Stimulated activated CD4-positive, alpha-beta T cell treated with anti-CD3 and anti-CD28 coated beads, TNF-alpha, amount 100 ng/mL, for 24 hours (primary cell): ENCODE results near the gene GSTT2B.
"Not testable (repeated sequence)": the region's sequence is repeated elsewhere in the genome, so short reads cannot be mapped to it uniquely, and the experiment has no call there.

ENCODE experiments used
- DNase-seq, 3 experiments: peaks; one replicate each; pipeline ENCODE4 v3.0.0-alpha.2; 2020; ENCODE audit warnings: low read depth in 3 of 3

The GSTT2B gene, protein sequence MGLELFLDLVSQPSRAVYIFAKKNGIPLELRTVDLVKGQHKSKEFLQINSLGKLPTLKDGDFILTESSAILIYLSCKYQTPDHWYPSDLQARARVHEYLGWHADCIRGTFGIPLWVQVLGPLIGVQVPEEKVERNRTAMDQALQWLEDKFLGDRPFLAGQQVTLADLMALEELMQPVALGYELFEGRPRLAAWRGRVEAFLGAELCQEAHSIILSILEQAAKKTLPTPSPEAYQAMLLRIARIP

DNA sequence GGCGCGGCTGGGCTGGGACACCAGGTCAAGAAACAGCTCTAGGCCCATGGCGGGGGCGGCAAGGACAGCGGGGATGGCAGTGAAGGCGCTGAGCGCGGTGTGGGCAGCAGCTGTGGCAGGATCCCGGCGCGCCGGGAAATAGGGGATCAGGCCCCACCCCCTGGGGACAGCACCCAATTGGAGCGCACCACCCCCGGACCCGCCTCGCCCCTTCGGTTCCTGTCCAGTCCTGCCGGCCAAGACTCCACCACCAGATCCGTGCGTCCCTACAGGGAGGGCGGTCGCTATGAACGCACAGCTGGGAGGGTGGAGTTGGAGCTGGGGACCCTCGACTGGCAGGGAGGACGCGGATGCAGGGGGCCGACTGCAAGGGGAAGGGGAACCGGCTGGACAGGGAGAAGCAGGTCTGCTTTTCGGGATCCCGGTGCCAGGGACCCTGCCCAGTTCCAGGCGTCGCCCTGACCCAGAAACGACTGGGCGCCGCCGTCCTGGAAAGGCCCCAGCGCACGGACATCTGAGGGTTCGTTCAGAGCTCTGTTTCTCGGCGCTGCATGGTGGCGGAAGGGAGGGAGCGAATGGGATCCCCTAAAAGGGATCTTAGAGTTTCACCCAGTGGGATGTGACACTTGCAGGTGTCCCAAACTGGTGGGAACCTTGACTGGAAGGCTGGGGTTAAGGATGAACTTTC is at the start of gene GSTT2B:
TSS of gene GSTT2B (minus strand) at position 112 of the 688 bp plus-strand sequence. CDS start at position 48, 64 bp downstream.
- DNase-seq, result not testable (repeated sequence)

DNA sequence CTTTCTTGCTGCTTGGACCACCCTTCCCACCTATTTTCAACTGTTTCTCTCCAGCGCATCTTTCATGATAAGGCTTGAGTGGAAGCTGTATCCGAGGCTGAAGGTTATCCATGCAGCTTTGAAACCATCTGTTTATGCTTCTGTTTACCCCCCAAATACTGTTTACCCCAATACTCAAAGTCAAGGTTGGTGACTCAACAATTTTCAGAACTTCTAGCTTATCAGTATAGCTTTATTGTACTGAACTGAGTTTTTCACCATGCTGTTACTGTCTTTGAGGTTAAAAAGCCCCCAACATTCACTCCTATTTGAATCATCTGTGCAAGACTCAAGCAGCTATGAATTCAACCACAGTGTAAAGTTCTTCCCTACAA is 49.0 kb upstream of the GSTT2B start:
- no peak for DNase-seq

DNA sequence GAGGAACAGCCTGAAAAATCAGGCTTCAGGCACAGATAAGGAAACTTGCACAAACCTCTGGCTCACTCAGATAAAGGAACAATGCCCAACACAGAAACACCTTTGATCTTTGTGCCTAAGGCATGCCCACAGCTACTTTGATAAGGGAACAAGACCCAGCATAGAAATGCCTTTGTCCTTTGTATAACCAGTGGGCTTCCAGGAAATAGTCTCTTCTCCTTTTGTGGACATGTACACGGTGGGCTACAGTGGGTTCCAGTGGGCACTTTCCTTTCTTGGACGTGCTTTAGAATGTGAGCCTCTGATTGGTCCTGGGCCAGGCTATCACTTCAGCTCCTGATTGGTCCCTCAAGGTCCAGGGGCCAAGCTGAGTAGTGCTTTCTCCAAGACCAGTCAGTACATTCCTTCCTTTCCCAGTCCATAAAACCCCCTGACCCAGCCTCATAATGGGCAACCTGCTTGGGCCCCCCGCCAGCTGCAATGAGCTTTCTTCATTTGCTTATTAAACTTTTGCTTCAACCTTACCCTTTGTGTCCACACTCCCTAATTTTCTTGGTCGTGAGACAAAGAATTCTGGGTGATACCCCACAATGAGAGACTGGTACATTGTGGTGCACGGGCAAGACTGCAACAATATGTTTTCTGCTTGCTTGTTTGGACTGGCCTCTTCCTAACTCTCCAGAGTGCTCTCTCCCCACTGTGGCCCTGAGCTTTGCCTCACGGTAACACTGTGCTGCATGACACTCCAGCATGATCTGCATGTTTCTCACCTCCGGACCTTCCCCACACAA is 48.4 kb upstream of the GSTT2B start:
- DNase-seq, result no peak

DNA sequence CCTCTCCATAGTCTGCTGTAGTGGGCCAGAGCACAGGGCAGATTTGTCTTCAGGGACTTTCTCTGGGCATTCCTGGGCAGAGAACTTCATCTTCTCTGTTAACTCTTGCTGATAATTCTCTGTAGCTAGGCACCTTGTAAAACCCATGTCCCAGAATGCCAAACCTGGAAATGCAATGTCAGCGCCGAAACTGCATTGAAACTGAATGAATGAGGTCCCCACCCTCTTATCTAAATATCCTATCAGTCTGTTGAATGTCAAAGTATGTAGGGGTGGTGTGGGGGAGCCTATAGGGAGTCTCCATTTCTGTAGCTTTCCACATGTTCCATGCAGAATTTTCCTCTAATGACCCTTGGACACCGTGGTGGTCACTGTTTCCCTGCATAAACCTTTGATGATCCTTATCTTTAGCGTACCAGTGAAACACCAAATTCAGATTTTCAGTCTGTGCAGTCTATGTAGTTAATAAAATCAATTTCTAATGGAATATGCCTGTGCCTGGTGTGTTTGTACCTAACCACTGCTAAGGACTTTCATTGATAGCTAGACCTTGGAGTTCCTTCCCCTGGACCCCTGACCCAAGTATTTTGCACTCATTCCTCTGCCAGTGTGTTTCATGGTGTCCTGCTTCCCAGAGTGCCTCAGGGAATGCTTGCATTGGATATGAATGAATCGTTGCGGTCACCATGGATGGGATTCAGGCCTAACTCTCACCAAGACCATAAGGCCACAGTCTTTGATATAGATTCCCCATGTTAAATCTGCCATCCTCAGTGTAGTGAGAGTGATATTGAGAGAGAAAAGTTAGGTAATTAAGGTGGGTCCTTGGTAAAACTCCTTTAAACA is 47.6 kb upstream of the GSTT2B start:
- DNase-seq, result no peak

DNA sequence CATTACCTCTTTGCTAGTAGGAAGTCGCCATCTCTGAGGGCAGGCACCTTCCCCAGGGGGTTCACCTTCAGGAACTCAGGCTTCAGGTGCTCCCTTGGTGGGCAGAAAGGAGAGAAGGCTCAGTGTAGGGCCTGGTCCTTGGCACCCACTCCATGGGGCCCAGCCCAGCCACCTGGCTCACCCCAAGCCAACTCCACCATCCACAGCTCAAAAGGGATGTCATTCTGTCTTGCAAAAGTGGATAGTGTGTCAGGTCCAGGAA is 47.0 kb upstream of the GSTT2B start:
- no peak for DNase-seq

DNA sequence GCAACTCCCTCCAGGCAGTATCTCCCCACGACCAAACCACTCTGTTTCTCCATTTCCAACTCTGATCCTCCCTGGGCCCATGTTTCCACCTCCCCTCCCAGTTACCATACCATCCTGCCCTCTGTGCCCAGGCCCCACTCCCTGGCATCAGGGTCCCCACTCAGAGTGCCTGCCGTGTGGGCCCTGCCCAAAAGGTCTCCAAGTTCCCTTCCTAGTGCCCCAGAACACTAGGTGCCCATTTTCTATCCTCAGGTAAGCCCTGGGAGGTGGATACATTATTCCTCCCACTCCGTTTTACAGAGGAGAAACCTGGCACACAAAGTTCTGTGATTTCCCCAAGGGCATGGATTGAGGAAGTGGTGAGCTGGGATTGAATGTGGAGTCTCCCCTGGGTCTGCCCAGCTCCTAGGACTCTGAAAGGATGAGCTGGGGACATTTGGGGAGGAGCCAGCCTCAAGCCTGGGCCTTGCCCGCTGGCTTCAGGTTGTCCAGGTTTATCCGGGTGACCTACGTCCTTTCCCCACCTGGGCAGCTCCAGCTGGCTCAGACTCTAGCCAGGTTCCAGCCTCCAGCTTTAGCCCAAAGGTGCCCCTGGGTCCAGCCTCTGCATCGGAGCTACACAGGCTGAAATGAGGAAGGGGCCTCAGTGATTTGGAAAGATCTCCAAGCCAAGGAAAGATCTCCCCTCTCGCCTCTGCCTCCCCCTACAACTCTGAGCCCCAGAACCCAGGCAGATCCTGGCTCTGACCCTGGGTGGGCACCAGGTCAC is 46.4 kb upstream of the GSTT2B start:
- DNase-seq, result no peak

DNA sequence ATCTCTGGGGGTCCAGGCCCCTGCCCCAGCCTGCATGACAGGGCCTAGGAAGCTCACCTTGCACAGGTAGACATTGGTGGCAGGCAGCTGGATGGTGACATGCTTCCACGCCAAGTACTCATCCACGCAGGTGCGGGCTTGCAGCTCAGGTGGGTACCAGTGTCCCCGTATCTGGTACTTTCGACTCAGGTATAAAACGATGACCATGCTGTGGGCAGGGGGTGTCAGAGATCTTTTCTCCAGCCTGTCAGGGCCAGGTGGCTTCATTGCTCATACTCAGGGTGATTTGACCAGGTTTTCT is 45.9 kb upstream of the GSTT2B start:
- no peak for DNase-seq

DNA sequence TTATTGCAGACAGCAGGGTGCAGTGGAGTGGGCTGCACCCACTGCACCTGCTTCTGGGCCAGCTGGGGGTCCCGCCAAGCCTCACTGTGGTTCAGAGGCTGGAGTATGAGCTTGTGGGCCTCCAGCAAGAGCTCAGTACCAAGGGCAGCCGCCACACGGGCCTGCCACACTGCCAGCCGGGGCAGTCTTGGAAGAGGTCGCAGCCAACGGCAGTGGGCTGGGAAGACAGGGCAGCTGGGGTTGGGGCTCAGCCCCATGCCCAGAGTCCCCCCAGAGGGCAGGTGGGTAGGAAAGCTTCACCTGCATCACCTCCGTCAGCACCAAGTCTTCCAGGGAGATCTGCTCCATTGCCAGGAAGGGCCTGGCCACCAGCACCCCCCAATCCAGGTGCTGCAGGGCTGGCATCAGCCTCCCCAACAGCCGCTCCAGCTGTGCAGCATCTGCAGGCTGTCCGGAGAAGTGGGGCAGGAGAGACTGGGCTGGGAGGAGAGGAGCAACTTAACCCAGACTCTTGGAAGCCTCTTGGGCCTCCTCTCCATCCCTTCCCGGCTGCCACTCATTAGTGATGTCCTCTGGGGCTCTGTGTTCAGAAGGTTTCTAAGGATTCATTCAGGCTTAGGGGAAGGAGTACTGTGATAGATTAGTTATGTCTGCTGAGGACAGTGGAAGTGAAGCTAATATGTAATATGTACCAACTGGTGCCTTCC is 45.4 kb upstream of the GSTT2B start:
- no peak for DNase-seq

DNA sequence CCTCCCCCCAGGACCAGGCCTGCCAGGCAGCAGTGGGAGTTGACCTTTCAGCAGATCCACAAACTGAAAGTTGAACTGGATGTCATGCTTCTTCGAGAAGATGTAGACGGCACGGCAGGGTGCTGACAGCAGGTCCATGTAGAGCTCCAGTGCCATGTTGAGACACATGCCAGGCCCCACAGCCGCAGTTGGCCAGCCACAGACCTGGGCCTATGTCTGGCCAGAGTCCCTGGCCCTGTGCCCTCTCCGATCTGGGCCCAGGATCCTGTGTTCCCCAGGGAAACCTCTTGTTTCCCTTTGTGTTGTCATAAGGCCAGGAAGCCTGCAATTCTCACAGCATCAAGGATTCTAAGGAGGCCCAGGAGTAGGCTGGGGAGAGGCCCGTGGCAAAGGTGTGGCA is 44.2 kb upstream of the GSTT2B start, which contains the start of gene GSTT4:
TSS of gene GSTT4 (minus strand) at position 253 of the 400 bp plus-strand sequence. CDS start at position 156, 97 bp downstream.
- DNase-seq, result no peak

DNA sequence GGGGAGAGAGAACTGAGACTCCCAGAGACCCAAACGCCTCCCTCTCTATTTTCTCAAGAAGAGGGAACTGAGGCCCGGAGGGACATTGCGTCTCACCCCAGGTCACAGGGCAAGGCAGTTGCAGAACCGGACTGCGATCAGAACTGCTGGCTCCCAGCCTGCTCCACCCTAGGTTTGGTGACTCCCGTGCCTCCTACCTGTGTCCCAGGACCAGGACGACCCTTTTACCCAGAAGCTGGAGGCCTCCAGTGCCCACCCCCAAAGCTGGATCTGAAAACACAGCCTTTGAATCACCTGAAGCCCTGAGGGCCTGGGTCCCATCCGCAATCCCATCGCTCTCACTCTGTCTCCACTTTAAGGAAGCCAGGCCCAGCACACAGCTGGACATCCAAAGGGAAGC is 42.9 kb upstream of the GSTT2B start:
- no peak for DNase-seq

DNA sequence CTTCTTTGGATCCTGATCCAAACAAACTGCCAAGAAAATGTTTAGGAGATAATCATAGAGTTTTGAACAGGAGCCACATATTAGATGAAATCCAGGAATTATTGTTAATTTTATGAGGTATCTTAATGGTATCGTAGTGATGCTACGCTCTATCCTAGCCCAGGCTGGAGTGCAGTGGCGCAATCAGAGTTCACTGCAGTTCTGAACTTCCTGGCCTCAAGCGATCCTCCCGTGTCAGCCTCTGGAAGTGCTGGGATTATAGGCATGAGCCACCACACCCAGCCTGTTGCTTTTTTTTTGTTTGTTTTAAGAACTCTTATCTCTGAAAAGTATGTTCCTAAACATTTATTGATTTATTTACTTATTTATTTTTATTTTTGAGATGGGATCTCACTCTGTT is 41.9 kb upstream of the GSTT2B start:
- no peak for DNase-seq

DNA sequence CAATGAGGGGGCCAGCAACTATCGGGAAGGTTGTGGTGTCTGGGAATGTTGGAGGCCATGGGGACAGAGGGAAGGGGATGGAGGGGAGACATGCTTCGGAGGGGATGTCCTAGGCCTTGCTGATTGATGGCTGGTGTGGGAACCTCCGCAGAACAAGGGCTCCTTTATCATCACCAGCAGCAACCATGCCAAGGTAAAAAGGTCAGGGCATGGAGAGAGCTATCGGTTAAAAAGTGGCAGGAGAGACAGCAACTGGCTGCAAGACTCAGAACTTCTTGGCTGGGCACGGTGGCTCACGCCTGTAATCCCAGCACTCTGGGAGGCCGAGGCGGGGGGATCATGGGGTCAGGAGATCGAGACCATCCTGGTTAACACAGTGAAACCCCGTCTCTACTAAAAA is 41.3 kb upstream of the GSTT2B start:
- no peak for DNase-seq

DNA sequence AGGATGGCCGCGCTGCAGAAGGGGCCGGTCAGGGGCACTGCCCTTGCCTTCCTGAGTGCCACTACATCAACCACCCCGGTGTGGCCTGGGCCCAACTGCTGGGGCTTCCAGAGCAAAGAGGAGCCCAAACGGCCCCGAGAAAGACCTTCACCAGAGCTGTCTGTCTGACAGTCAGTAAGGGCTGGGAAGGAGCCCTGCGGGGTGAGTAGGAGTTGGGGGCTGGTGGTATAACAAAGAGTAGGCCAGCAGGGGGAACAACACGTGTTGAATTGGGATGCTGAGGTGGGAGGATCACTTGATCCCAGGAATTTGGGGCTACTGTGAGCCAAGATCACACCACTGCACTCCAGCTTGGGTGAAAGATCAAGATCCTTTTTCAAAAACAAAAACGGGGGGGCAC is 40.3 kb upstream of the GSTT2B start:
- DNase-seq, result no peak

DNA sequence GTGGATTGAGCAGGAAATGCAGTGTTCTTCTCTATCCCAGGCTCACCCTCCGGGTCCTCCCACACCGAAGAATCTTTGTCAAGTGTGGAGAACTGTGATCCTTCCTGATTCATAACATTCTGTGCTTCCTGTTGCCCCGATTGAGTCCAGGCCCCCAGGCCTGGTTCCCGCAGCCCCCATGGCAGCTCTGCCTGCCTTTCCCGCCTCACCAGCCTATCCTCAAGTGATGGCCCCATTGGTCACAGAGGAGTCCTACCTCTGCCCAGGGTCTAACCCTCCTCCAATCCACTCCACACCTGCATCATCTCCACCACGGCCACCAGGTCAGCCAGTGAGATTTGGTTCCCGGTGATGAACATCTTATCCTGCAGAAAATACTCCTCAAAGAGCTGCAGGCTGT is 38.8 kb upstream of the GSTT2B start:
- DNase-seq, result not testable (repeated sequence)

DNA sequence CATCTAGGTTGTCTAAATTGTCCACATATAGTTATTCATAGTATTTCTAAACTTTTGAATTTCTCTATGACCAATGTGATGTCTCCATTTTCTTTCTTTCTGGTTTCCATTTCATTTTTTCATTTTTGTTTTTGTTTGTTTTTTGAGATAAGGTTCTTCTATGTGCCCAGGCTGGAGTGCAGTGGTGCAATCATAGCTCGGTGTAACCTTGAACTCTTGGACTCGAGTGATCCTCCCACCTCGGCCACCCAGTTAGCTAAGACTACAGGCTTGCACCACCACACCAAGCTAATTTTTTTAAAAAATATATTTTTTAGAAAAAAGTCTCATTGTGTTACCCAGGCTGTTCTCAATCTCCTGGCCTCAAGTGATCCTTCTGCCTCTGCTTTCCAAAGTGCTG is 36.1 kb upstream of the GSTT2B start:
- no peak for DNase-seq

DNA sequence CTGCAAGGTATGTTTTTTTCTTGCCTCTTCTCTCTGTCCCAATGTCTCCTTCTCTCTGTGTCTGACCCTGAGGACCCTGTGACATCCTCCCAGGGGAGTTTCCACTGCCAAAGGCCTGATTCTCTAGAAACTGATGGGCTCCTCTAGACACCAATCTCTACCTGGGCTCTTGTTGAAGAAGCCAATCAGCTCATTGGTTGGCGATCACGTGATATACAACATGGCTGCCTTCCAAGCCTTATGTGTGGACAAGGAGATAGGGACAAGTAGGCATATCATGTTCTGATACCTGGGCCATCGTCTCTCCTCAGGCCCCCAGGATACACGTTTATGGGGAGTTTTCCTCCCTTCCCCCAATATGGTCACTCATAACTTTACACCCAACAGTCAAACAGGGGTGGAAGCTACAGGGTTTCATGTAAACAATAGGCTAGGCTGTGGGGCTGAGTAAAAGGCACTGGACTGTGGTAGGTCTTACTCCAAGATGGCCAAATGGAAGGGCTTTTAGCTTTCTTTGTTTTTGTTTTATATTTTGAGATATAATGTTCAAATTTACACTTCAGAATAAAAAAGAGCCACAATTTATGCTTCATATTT is 32.7 kb upstream of the GSTT2B start:
- not testable (repeated sequence) for DNase-seq

DNA sequence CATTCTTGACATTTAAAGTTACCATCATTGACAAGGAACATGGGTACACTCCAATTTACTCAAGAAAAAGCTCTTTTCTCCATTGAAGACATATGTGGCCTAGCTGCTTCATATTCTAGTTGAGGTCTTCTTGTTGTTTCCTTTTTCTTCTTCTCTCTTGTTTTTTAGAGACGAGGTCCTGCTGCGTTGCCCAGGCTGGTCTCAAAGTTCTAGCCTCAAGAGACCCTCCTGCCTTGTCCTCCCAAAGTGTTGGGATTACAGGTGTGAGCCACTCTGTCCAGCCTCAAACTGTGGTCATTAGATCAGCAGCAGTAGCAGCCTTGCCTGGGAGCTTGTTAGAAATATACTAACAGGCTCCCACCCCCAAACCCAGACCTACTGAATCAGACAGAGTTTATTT is 32.1 kb upstream of the GSTT2B start:
- DNase-seq, result not testable (repeated sequence)

DNA sequence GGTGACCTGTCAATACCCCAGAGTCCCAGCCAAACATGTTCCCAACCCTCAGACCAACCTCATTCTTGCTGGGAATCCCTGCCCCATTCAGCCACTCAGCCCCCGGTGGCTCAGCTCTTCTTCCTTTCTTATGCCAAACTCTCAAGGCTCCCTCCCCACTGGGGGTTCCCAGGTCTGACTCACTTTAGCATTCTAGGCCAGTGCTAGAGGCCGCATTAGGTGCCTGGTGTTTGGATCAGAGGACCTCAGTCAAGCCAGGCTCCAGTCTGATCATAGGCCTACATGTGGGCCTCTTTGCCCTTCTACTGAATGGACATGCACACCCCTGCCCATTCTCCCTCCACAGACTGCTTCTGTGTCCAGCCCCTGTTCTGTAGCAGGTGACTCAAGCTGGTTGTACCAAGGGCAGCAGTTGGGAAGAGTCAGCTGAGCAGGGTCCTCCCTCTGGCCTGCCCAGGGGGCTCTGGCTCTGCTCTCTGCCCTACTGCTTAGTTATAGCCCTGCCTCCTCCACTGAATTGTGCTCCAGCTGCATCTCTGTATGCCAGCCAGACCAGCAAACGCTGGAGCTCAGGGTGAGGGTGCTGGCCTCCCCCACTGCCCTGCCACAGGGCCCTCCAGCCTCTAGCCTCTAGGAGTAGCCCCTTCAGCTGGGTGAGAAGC is 28.7 kb upstream of the GSTT2B start:
- DNase-seq, result not testable (repeated sequence)

DNA sequence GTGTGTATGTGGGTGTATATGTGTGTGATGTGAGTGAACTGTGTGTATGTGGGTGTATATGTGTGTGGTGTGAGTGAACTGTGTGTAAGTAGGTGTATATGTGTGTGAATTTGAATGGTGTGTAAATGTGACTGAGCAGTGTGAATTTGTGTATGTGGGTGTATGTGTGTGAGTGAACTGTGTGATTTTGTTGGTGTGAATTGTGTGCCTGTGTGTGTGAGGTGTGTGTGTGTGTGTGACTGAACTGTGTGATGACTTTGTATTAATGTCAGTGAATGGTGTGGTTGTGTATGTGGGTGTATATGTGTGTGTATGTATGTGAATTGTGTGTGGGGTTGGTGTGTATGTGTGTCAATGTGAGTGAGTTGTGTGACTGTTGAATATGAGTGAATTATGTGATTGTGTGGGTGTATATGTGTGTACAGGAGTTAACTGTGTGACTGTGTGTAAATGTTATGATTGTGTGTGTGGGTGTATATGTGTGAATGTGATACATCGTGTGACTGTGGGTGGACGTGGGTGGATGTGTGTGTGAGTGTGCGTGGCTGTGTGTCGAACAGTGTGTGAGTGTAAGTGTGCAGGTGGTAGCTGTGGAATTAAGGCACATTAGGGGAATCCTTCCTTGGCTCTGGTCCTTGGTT is 25.7 kb upstream of the GSTT2B start:
- DNase-seq, result not testable (repeated sequence)
